GM12801 (cell line): Measurements from ENCODE around the gene ATG101.

Experiments used
- TF ChIP-seq, protein P1 (sequence below): IDR thresholded peaks from one replicate; pipeline ENCODE4 v1.5.1; 2011; ENCODE audit warnings: control low read depth; ENCODE audit not compliant: insufficient read length; ENCODE audit errors: extremely low read depth

Gene ATG101

GRCh38 chr12:52050758-52051541 lies 18.8 kb upstream of the ATG101 start, which contains the start of gene NR4A1:
TSS of gene NR4A1 (plus strand) at chr12:52051442. CDS start at chr12:52054329, 2,887 bp downstream.
- TF ChIP-seq, protein P1, sequence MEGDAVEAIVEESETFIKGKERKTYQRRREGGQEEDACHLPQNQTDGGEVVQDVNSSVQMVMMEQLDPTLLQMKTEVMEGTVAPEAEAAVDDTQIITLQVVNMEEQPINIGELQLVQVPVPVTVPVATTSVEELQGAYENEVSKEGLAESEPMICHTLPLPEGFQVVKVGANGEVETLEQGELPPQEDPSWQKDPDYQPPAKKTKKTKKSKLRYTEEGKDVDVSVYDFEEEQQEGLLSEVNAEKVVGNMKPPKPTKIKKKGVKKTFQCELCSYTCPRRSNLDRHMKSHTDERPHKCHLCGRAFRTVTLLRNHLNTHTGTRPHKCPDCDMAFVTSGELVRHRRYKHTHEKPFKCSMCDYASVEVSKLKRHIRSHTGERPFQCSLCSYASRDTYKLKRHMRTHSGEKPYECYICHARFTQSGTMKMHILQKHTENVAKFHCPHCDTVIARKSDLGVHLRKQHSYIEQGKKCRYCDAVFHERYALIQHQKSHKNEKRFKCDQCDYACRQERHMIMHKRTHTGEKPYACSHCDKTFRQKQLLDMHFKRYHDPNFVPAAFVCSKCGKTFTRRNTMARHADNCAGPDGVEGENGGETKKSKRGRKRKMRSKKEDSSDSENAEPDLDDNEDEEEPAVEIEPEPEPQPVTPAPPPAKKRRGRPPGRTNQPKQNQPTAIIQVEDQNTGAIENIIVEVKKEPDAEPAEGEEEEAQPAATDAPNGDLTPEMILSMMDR = no peak

DNA sequence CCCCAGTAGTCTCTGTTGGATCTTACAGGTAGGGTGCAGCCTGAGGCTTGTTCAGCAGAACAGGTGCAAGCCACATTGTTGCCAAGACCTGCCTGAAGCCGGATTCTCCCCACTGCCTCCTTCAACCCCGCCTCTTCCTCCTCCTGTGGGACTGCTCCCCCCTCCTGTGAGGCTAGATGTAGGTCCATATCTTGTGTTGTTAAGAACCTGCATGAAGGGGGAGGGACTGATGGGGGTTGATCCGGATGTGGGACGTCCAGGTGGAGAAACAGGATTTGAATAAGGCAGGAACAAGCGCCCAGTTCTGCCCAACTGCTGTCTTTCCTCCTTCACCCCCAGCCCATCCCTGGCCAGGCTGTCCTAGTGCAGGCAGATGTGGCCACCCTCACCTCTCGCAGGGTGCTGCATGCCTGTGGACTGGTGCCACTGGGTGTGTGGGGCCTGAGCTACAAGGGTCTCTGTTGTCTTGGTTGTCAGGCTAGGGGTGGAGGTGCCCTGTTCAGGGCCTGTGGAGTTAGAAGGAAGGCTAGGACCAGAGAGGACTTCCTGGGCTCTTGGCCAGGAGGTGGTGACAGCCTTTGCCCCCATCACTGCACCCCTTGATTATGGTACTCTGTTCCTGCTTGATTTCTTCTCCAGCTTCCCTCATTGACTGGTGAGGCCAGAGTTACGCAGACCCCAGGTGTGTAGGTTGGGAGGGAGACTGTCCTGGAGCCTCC lies 17.2 kb upstream of the ATG101 start:
- TF ChIP-seq, protein P1 = no peak

DNA sequence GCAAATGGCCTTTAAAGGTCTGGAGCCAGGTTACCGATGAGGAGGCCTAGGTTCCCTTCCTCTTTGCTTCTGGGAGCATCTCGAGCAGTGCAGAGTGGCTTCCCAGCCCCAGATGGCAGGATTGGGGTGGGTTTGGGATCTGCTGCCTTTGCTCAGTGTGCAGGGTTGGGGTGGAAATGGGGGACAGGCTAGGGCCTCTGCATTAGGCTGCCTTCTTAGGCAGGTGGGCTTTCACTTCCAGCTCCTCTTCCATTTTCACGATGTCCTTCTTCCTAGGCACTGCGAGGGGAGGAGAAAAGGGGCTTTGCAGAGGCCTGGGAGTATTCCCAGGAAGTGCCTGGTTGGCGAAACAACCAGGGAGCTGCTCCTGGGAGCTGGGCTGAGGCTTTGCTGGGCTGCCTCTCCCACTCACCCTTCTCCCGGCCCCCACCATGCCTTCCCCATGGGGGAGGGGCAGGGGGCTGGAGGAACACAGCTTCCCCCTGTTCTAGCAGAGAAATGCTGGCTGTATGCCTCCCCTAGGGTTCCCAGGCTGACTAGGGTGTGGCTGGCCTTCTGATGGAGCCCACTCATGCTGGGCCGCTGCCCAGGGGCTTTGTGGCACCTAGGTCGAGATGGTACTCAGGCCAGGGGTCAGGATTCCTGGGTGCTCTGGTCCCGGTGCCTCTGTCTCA lies 16.1 kb upstream of the ATG101 start:
- TF ChIP-seq, protein P1 = no peak

DNA sequence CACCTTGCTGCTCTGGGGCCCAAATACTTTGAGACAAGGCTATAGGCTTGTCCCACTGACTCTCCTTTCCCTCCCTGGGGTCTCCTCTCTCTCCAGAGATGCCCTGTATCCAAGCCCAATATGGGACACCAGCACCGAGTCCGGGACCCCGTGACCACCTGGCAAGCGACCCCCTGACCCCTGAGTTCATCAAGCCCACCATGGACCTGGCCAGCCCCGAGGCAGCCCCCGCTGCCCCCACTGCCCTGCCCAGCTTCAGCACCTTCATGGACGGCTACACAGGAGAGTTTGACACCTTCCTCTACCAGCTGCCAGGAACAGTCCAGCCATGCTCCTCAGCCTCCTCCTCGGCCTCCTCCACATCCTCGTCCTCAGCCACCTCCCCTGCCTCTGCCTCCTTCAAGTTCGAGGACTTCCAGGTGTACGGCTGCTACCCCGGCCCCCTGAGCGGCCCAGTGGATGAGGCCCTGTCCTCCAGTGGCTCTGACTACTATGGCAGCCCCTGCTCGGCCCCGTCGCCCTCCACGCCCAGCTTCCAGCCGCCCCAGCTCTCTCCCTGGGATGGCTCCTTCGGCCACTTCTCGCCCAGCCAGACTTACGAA lies 15.4 kb upstream of the ATG101 start:
- TF ChIP-seq, protein P1 = no peak

DNA sequence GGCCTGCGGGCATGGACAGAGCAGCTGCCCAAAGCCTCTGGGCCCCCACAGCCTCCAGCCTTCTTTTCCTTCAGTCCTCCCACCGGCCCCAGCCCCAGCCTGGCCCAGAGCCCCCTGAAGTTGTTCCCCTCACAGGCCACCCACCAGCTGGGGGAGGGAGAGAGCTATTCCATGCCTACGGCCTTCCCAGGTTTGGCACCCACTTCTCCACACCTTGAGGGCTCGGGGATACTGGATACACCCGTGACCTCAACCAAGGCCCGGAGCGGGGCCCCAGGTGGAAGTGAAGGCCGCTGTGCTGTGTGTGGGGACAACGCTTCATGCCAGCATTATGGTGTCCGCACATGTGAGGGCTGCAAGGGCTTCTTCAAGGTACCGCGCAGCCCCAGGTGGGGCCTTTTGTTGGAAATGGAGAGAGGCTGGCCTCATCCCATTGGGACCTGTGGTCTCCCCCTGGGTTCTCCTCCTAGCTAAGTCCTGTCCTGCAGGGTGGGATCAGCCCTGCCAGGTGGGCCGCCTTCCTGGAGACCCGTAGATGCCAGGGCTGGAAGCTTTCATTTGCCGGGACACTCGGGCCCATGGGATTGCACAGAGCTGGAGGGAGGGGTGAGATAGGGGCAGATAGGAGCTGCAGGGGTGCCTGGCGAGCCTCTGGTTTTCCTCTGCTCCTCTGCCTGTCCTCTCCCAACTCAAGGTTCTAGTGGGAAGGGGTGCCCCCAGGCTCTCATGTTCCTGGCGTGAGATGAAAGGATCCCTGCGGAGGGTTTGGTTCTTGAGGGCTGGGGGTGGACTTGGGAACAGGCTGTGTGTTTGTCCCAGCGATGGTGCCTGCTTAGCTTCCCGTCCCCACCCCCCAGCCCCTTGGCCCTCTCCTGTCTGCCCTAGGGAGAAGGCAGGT lies 14.7 kb upstream of the ATG101 start:
- TF ChIP-seq, protein P1 = no peak

DNA sequence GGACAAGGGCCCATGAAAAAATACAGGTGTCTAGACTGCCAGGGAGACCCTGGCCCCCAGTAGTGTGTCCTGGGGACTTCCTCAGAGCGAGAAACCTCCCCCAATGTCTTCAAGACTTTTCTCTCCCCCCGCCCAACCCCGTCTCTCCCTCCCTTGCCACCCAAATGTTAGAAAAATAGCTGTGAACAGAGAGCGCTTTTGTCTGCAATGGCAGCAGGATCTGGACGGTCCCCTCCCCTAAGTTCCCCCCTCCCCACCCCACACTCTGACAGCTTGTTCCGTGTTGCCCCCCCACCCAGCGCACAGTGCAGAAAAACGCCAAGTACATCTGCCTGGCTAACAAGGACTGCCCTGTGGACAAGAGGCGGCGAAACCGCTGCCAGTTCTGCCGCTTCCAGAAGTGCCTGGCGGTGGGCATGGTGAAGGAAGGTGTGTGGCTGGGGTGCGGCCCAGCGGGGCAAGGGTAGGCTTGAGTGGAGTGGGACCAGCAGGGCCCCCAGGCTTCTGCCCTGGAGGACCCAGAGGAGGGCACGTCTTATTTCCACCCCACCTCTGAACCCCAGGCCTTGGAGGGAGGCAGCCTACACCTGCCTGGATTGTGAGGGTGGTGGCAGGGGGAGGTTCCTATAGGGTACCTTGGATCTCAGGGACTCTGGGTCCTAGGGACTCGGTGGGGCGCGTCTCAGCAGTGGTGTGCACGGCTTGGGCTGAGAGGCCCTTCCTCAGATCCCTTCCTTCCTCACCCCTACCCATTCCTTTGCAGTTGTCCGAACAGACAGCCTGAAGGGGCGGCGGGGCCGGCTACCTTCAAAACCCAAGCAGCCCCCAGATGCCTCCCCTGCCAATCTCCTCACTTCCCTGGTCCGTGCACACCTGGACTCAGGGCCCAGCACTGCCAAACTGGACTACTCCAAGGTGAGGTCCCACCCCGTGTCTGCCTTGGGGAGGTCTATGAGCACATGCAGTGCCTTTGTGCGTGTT lies 13.8 kb upstream of the ATG101 start:
- TF ChIP-seq, protein P1 = no peak
